K562 (cell line): ENCODE results near the gene GMDS. TPM values are rescaled to one million over a fixed set of nuclear protein-coding genes. Genes with fewer than 3 reads are reported as not detected.

Source experiments
- ATAC-seq: fragments of 200-7000 bp; cut with Tn5 transposase; 3 replicates; pipeline ENCODE4 v1.9.1; 2020; ENCODE audit warnings: moderate library complexity
- BruUV-seq: library from RNA; stranded (reverse); fragments of 400-500 nt; replicated peaks from 2 replicates; lab custom pipeline; 2021; lab: Mats Ljungman, UMichigan
- CTCF ChIA-PET: fragments of 300-600 bp; formaldehyde crosslinking; extraction: SDS; loops from one replicate; lab custom pipeline; 2021; ENCODE audit warnings: low intra/inter-chr PET ratio; lab: Yijun Ruan, JAX
- POLR2A ChIA-PET: fragments of 300-600, 350-650 bp; sonication (Branson Sonifier 250); formaldehyde crosslinking; extraction: SDS; loops from one replicate; lab custom pipeline; 2021; ENCODE audit warnings: antibody characterized with exemption, inconsistent platforms; lab: Yijun Ruan, JAX
- DNase-seq, 4 experiments: peaks; one replicate each; pipeline versions ENCODE4 v3.0.0 to v3.0.0-alpha.2; 2011 to 2018; ENCODE audit warnings: low spot score in 3 of 4, mixed read lengths in 3 of 4; ENCODE audit errors: extremely low read depth in 1 of 4
- FAIRE-seq: peaks from 2 replicates; lab custom pipeline; 2011; peaks lifted over from hg19 to GRCh38; lab: Jason Lieb, UNC
- H2AFZ ChIP-seq: 2 replicates; pipeline ENCODE4 v1.6.0; 2011; ENCODE audit warnings: low read depth, low read length, control low read depth, inconsistent platforms
- H3K27ac ChIP-seq: fragments of 200-600 bp; 3 replicates; pipeline ENCODE4 v1.8.0; 2011; ENCODE audit warnings: low read depth, mild to moderate bottlenecking, control low read depth, inconsistent platforms, low read length, moderate library complexity, mixed read lengths; ENCODE audit errors: extremely low read depth
- H3K27me3 ChIP-seq, 2 experiments: fragments of 300-600 bp in 1 of 2; 2 replicates in 1 of 2; 3 replicates in 1 of 2; pipeline versions ENCODE4 v1.6.0 to v1.8.0; 2011; ENCODE audit warnings: inconsistent platforms in 2 of 2, low read length in 2 of 2, mild to moderate bottlenecking in 1 of 2, mixed read lengths in 1 of 2, moderate library complexity in 1 of 2; ENCODE audit not compliant: control insufficient read depth in 2 of 2, insufficient read depth in 2 of 2
- H3K36me3 ChIP-seq: fragments of 300-600 bp; 3 replicates; pipeline ENCODE4 v1.8.0; 2011; ENCODE audit warnings: mild to moderate bottlenecking, low read length, inconsistent platforms; ENCODE audit not compliant: control insufficient read depth, insufficient read depth
- H3K4me1 ChIP-seq, 2 experiments: fragments of 200-600 bp in 1 of 2; replicated peaks in 1 of 2; 2 replicates in 1 of 2; 3 replicates in 1 of 2; pipeline versions ENCODE4 v1.5.1 to v1.8.0; 2011; ENCODE audit warnings: inconsistent platforms in 2 of 2, low read length in 2 of 2, mild to moderate bottlenecking in 1 of 2, mixed read lengths in 1 of 2, moderate library complexity in 1 of 2; ENCODE audit not compliant: control insufficient read depth in 2 of 2, insufficient read depth in 2 of 2
- H3K4me2 ChIP-seq: 2 replicates; pipeline ENCODE4 v1.6.1; 2011; ENCODE audit warnings: low read length, control low read depth, inconsistent platforms, mixed read lengths; ENCODE audit not compliant: insufficient read depth
- H3K4me3 ChIP-seq: fragments of 200-600 bp; sonication (generic), shearing (Covaris generic); 2 replicates; pipeline ENCODE4 v1.5.1; 2016; ENCODE audit warnings: control low read depth, inconsistent platforms
- H3K79me2 ChIP-seq: fragments of 200-600 bp; 3 replicates; pipeline ENCODE4 v1.8.0; 2011; ENCODE audit warnings: low read length, inconsistent platforms; ENCODE audit not compliant: control insufficient read depth, insufficient read depth
- H3K9ac ChIP-seq, 2 experiments: 2 replicates each; pipeline versions ENCODE4 v1.6.0 to v1.6.1; 2011; ENCODE audit warnings: low read depth in 2 of 2, low read length in 2 of 2, control low read depth in 1 of 2, inconsistent platforms in 1 of 2, mild to moderate bottlenecking in 1 of 2, mixed read lengths in 1 of 2; ENCODE audit not compliant: insufficient read depth in 1 of 2
- H3K9me1 ChIP-seq: one replicate; pipeline ENCODE4 v1.6.0; 2011; ENCODE audit warnings: inconsistent platforms, mild to moderate bottlenecking, low read length, moderate library complexity; ENCODE audit not compliant: control insufficient read depth, insufficient read depth
- H3K9me3 ChIP-seq: replicated peaks from 2 replicates; pipeline ENCODE4 v1.5.1; 2011; ENCODE audit warnings: low read depth, low read length, inconsistent platforms; ENCODE audit not compliant: control insufficient read depth, insufficient read depth
- H4K20me1 ChIP-seq: replicated peaks from 2 replicates; pipeline ENCODE4 v1.6.1; 2011; ENCODE audit warnings: low read length, inconsistent platforms, mixed read lengths; ENCODE audit not compliant: control insufficient read depth, insufficient read depth
- LEF1 ChIP-seq: fragments of 450-650 bp; IDR thresholded peaks from 2 replicates; pipeline ENCODE4 v1.6.1; 2016; ENCODE audit warnings: mild to moderate bottlenecking
- SIN3A ChIP-seq, 2 experiments: fragments of 150-350 bp in 1 of 2; IDR thresholded peaks; 2 replicates each; pipeline ENCODE4 v1.6.1; 2011 to 2016; ENCODE audit warnings: borderline replicate concordance in 2 of 2, low read depth in 2 of 2, low read length in 2 of 2, mild to moderate bottlenecking in 2 of 2, moderate library complexity in 2 of 2; ENCODE audit not compliant: control insufficient read depth in 1 of 2
- WGBS: fragments of 100-300 bp; shearing (Covaris generic); methylation state at CpG from one replicate; pipeline ENCODE4 v1.1.6; 2016; ENCODE audit warnings: low coverage, mixed read lengths; ENCODE audit not compliant: insufficient coverage; ENCODE audit errors: missing lambda C conversion rate; 5-methylcytosine and 5-hydroxymethylcytosine counted together
- in situ Hi-C: fragments of 300-500 bp; cut with MboI; formaldehyde crosslinking; loops from 4 replicates; pipeline ENCODE4 v1.15.0; 2018; ENCODE audit warnings: inconsistent platforms, mixed read lengths
- intact Hi-C: fragments of 100-400 bp; cut with micrococcal nuclease; formaldehyde crosslinking; loops from 2 replicates; pipeline ENCODE4 v1.14.2; 2022
- polyA plus RNA-seq, 8 experiments: library from polyadenylated mRNA; depleted of rRNA in 4 of 8; stranded (reverse) in 5 of 8; unstranded in 3 of 8; fragments of >200 nt; fragmentation: Nextera tagmentation in 2 of 8; fragmentation: Illumina TruSeq in 1 of 8; extraction: Ambion mirVana in 2 of 8; extraction: Trizol in 1 of 8; gene quantifications; 2 replicates each; pipeline versions ENCODE4 v1.2.1 to v1.2.3, GENCODE V29; 2011 to 2014; ENCODE audit warnings: inconsistent platforms in 1 of 8, missing spikeins in 1 of 8
- total RNA-seq, 7 experiments: library from RNA; depleted of rRNA in 6 of 7; stranded (reverse); fragments of >200 nt in 6 of 7; fragmentation: Illumina TruSeq in 2 of 7; extraction: Trizol in 2 of 7; gene quantifications; 2 replicates each; pipeline versions ENCODE4 v1.2.1 to v1.2.3, GENCODE V29; 2011 to 2021; ENCODE audit warnings: low replicate concordance in 1 of 7
- TF ChIP-seq, protein P1 (sequence below): fragments of 250-450 bp; sonication (Bioruptor Pico); IDR thresholded peaks from 2 replicates; pipeline ENCODE4 v1.9.0; 2021; ENCODE audit warnings: mild to moderate bottlenecking, inconsistent platforms

The GMDS gene
- total and polyA plus RNA-seq, 9 of the 15 experiments (the other 6 are each of a cell fraction or from before 2014, with no cell fraction given) = 0.48 to 31.8 (median 13.4) TPM

DNA sequence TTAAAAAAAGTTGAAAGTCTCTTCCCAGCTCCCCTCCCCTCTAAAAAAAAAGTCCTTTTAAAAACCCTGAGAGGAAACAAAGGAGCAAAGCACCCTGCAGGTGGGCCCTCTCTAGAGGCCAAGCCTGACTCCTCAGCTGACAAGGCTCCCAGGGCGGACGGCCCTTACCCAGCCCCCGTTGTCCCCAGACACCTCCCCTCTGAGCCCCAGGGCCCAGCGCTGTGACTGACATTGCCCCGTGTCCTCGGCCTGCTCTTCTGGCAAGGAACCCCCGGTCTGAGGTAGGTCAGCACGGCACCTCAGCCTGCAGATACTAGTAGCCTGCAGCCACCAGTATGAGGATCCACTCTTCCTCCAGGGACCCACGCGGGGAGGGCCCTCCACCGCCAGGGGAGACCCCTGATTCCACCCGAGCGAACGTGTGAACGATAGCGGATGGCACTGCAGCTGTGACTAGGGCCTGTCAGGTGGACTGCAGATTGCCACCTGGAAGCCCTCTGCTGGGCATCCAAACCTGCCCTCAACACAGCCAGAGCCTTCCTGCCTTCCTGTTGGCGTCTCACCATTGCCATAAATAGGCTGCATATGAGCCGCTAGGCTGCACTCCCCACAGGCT is 601.5 kb downstream of the GMDS start:
- peaks cover 36 to 73% of the 10 kb centered on the region in 2 experiments for H3K27me3 ChIP-seq
- no peak overlapping the region for H3K4me2 ChIP-seq
- DNase-seq (no peak), FAIRE-seq (no peak)
- H3K9me1 ChIP-seq = no peaks in the 10 kb centered on the region
- BruUV-seq = no TSS peak
- WGBS = 4% methylated on average over 18 of the region's 18 CpGs
- no peak overlapping the region for H3K4me3 ChIP-seq
- H3K27ac ChIP-seq = no peak overlapping the region
- H2AFZ ChIP-seq = no peak overlapping the region
- peaks cover 23% of the 10 kb centered on the region for H4K20me1 ChIP-seq
- in situ Hi-C loops = no loop called here
- TF ChIP-seq, protein P1, sequence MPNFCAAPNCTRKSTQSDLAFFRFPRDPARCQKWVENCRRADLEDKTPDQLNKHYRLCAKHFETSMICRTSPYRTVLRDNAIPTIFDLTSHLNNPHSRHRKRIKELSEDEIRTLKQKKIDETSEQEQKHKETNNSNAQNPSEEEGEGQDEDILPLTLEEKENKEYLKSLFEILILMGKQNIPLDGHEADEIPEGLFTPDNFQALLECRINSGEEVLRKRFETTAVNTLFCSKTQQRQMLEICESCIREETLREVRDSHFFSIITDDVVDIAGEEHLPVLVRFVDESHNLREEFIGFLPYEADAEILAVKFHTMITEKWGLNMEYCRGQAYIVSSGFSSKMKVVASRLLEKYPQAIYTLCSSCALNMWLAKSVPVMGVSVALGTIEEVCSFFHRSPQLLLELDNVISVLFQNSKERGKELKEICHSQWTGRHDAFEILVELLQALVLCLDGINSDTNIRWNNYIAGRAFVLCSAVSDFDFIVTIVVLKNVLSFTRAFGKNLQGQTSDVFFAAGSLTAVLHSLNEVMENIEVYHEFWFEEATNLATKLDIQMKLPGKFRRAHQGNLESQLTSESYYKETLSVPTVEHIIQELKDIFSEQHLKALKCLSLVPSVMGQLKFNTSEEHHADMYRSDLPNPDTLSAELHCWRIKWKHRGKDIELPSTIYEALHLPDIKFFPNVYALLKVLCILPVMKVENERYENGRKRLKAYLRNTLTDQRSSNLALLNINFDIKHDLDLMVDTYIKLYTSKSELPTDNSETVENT (CRISPR knock-in tag) = no peak
- TF ChIP-seq SIN3A (IDR thresholded peaks at IDR 0.05; ENCODE audit: borderline replicate concordance in 2 of 2, control insufficient read depth in 1 of 2, low read depth in 2 of 2, low read length in 2 of 2) (no peak), LEF1 (no peak)
- TF ChIP-seq, all 486 proteins: peak for 0
- Histone ChIP-seq H3K36me3 (no peaks in the 10 kb centered on the region), H3K9ac (0 out of 4 replicates have a peak overlapping the region, but pooled peaks of 1 of the 2 experiments have one; percentile 47), H3K4me1 (no peaks in the 10 kb centered on the region), H3K9me3 (no peaks in the 10 kb centered on the region), H3K79me2 (no peaks in the 10 kb centered on the region)
- intact Hi-C loops = no loop called here
- ATAC-seq = no peak
- CTCF ChIA-PET = no interaction called here
- POLR2A ChIA-PET = no interaction called here
